Stimulated activated CD8-positive, alpha-beta memory T cell treated with anti-CD3 and anti-CD28 coated beads, Interleukin-4, amount 100 ng/mL, for 24 hours (primary cell): ENCODE data around the gene GNPAT.
A peak's percentile ranks its signal among the peaks of the same experiment; 100 is the strongest.

Experiments used
- DNase-seq: peaks from one replicate; pipeline ENCODE4 v3.0.0-alpha.2; 2020; ENCODE audit warnings: low read depth

GNPAT gene

GRCh38 chr1:231242516-231243198, 1.6 kb downstream of the GNPAT start:
- no peak for DNase-seq

GRCh38 chr1:231248778-231249177, 7.8 kb downstream of the GNPAT start:
- no peak for DNase-seq

GRCh38 chr1:231252336-231252735, 11.3 kb downstream of the GNPAT start:
- no peak for DNase-seq

GRCh38 chr1:231260351-231260750, 19.3 kb downstream of the GNPAT start:
- no peak for DNase-seq

- no peak for DNase-seq
Measured at GRCh38 chr1:231264642-231265041, 23.6 kb downstream of the GNPAT start.

GRCh38 chr1:231265379-231265778, 24.4 kb downstream of the GNPAT start:
- DNase-seq: no peak

GRCh38 chr1:231266811-231267322, 25.9 kb downstream of the GNPAT start:
- DNase-seq: no peak

GRCh38 chr1:231272173-231272572, 31.2 kb downstream of the GNPAT start:
- no peak for DNase-seq

GRCh38 chr1:231272880-231273279, 31.9 kb downstream of the GNPAT start:
- DNase-seq: no peak

GRCh38 chr1:231274119-231274825, 33.3 kb downstream of the GNPAT start:
- DNase-seq: no peak

GRCh38 chr1:231278100-231278790, 37.2 kb downstream of the GNPAT start:
- no peak for DNase-seq

- DNase-seq: no peak
Measured at GRCh38 chr1:231279081-231279480, 38.1 kb downstream of the GNPAT start.

GRCh38 chr1:231279683-231280082, 38.7 kb downstream of the GNPAT start:
- no peak for DNase-seq

- no peak for DNase-seq
Measured at GRCh38 chr1:231284441-231284840, 43.4 kb downstream of the GNPAT start.

GRCh38 chr1:231286603-231287002, 45.6 kb downstream of the GNPAT start:
- DNase-seq: no peak

- no peak for DNase-seq
Measured at GRCh38 chr1:231295938-231296337, 54.9 kb downstream of the GNPAT start.

GRCh38 chr1:231301990-231302389, 61.0 kb downstream of the GNPAT start:
- no peak for DNase-seq

- DNase-seq: no peak
Measured at GRCh38 chr1:231310391-231310934, 69.5 kb downstream of the GNPAT start.

- DNase-seq: no peak
Measured at GRCh38 chr1:231311720-231312431, 70.9 kb downstream of the GNPAT start.

- DNase-seq: no peak
Measured at GRCh38 chr1:231312432-231312788, 71.4 kb downstream of the GNPAT start.

- DNase-seq: no peak
Measured at GRCh38 chr1:231313661-231314060, 72.6 kb downstream of the GNPAT start.

GRCh38 chr1:231315887-231316286, 74.9 kb downstream of the GNPAT start:
- DNase-seq: peak; percentile 19
